Parathyroid adenoma (tissue), 2 donors: ENCODE data around the gene POLR3K.

Source experiments
- H2AFZ ChIP-seq: fragments of 300-600 bp; sonication (generic); one replicate; pipeline ENCODE4 v1.7.0; 2017; ENCODE audit warnings: antibody characterized with exemption, mild to moderate bottlenecking
- H3K27ac ChIP-seq: fragments of 300-600 bp; sonication (generic); one replicate; pipeline ENCODE4 v1.7.0; 2017
- H3K27me3 ChIP-seq: fragments of 300-600 bp; sonication (generic); one replicate; pipeline ENCODE4 v1.7.0; 2017; ENCODE audit warnings: low read length; ENCODE audit not compliant: control insufficient read depth, insufficient read depth
- H3K36me3 ChIP-seq: fragments of 300-600 bp; sonication (generic); one replicate; pipeline ENCODE4 v1.7.0; 2017; ENCODE audit warnings: low read length; ENCODE audit not compliant: control insufficient read depth, insufficient read depth
- H3K4me1 ChIP-seq: fragments of 300-600 bp; sonication (generic); one replicate; pipeline ENCODE4 v1.7.0; 2017; ENCODE audit warnings: control low read depth
- H3K4me2 ChIP-seq: fragments of 300-600 bp; sonication (generic); one replicate; pipeline ENCODE4 v1.7.0; 2017; ENCODE audit warnings: low read length
- H3K4me3 ChIP-seq: fragments of 300-600 bp; sonication (generic); one replicate; pipeline ENCODE4 v1.7.0; 2017; ENCODE audit warnings: low read depth, low read length
- H3K79me2 ChIP-seq: fragments of 300-600 bp; sonication (generic); one replicate; pipeline ENCODE4 v1.7.0; 2017; ENCODE audit warnings: control low read depth
- H3K9ac ChIP-seq: fragments of 300-600 bp; sonication (generic); one replicate; pipeline ENCODE4 v1.7.0; 2017; ENCODE audit warnings: mild to moderate bottlenecking
- H3K9me3 ChIP-seq: fragments of 300-600 bp; sonication (generic); one replicate; pipeline ENCODE4 v1.7.0; 2017; ENCODE audit warnings: low read length; ENCODE audit not compliant: control insufficient read depth
- CTCF ChIP-seq: fragments of 300-600 bp; sonication (generic); IDR thresholded peaks from one replicate; pipeline ENCODE4 v1.7.0; 2017; ENCODE audit warnings: antibody characterized with exemption, mild to moderate bottlenecking
- donor health status: primary hyperparathyroidism.

Gene POLR3K

GRCh38 chr16:85865-86264 lies 32.5 kb upstream of the POLR3K start:
- H3K4me1 ChIP-seq: peaks cover 2% of the 10 kb centered on the region
- H3K9ac ChIP-seq: no peak overlapping the region
- TF ChIP-seq CTCF: no peak
- no peak overlapping the region for H3K4me3 ChIP-seq
- H3K4me2 ChIP-seq: no peak overlapping the region
- no peak overlapping the region for H3K27ac ChIP-seq
- no peaks in the 10 kb centered on the region for H3K36me3 ChIP-seq
- H3K9me3 ChIP-seq: no peaks in the 10 kb centered on the region
- H2AFZ ChIP-seq: no peak overlapping the region
- H3K79me2 ChIP-seq: no peaks in the 10 kb centered on the region
- no peaks in the 10 kb centered on the region for H3K27me3 ChIP-seq

GRCh38 chr16:85407-85782 lies 32.0 kb upstream of the POLR3K start:
- Histone ChIP-seq H3K4me3 (no peak overlapping the region), H3K27ac (no peak overlapping the region)
- TF ChIP-seq CTCF: no peak

GRCh38 chr16:84718-85406 lies 31.5 kb upstream of the POLR3K start:
- no peaks in the 10 kb centered on the region for H3K36me3 ChIP-seq

More at GRCh38 chr16:85407-85782, 32.0 kb upstream of the POLR3K start:
- no peak overlapping the region for H3K4me2 ChIP-seq
- H3K79me2 ChIP-seq: no peaks in the 10 kb centered on the region
- no peaks in the 10 kb centered on the region for H3K36me3 ChIP-seq
- H3K4me1 ChIP-seq: peaks cover 2% of the 10 kb centered on the region
- no peak overlapping the region for H2AFZ ChIP-seq
- no peaks in the 10 kb centered on the region for H3K9me3 ChIP-seq
- no peaks in the 10 kb centered on the region for H3K27me3 ChIP-seq
- no peak overlapping the region for H3K9ac ChIP-seq

GRCh38 chr16:83781-84615 lies 30.6 kb upstream of the POLR3K start:
- Histone ChIP-seq H3K9me3 (no peaks in the 10 kb centered on the region), H3K9ac (no peak overlapping the region), H3K79me2 (no peaks in the 10 kb centered on the region), H3K4me1 (peaks cover 2% of the 10 kb centered on the region), H2AFZ (no peak overlapping the region), H3K27me3 (no peaks in the 10 kb centered on the region), H3K27ac (no peak overlapping the region), H3K4me2 (no peak overlapping the region), H3K36me3 (no peaks in the 10 kb centered on the region), H3K4me3 (no peak overlapping the region)
- no peak for TF ChIP-seq CTCF

More at GRCh38 chr16:84718-85406, 31.5 kb upstream of the POLR3K start:
- Histone ChIP-seq H3K79me2 (no peaks in the 10 kb centered on the region), H3K27ac (no peak overlapping the region), H3K9ac (no peak overlapping the region), H2AFZ (no peak overlapping the region), H3K4me3 (no peak overlapping the region), H3K4me1 (peaks cover 2% of the 10 kb centered on the region), H3K27me3 (no peaks in the 10 kb centered on the region), H3K9me3 (no peaks in the 10 kb centered on the region), H3K4me2 (no peak overlapping the region)
- TF ChIP-seq CTCF: no peak
